ENCODE data around the gene TNS4. TPM values are rescaled to one million over a fixed set of nuclear protein-coding genes. Genes with fewer than 3 reads are reported as not detected.

The TNS4 gene
- total RNA-seq, result not detected
- long read RNA-seq, result 0 reads

DNA sequence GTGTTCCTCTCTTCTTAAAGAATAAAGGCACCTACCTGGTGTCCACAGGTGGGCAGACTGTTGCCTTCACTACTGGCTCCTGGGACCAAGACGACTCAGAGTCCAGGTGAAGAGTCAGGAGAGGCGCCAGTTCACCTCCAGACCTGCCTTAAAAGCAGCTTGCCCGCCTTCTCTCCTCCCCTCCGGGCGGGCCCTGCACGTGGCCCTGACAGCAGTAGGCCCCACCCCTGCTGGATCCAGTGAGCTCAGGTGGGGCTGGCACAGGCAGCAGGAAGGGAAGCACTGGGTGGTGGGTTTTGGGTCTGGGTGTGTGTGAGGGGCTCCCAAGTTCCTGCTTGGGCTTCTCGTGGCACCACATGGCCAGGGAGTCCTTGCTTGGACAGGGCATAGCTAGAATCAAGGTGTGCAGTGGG lies at the start of gene TNS4:
Gene TNS4 (minus strand): TSS at position 125 of the 413 bp plus-strand sequence. CDS start 5,198 bp downstream, outside the sequence.
- Histone ChIP-seq H3K27ac (replicated peaks) (no peak within 1 kb of the TSS), H3K27me3 (ENCODE audit: low read depth) (no peaks in the 10 kb centered on the region), H3K4me3 (no peak within 1 kb of the TSS), H3K9me3 (replicated peaks) (peaks cover 14% of the 10 kb centered on the region), H3K36me3 (no peaks in the 10 kb centered on the region), H3K4me1 (peaks cover 28% of the 10 kb centered on the region)
- DNase-seq, result no peak
- TF ChIP-seq, protein P1, sequence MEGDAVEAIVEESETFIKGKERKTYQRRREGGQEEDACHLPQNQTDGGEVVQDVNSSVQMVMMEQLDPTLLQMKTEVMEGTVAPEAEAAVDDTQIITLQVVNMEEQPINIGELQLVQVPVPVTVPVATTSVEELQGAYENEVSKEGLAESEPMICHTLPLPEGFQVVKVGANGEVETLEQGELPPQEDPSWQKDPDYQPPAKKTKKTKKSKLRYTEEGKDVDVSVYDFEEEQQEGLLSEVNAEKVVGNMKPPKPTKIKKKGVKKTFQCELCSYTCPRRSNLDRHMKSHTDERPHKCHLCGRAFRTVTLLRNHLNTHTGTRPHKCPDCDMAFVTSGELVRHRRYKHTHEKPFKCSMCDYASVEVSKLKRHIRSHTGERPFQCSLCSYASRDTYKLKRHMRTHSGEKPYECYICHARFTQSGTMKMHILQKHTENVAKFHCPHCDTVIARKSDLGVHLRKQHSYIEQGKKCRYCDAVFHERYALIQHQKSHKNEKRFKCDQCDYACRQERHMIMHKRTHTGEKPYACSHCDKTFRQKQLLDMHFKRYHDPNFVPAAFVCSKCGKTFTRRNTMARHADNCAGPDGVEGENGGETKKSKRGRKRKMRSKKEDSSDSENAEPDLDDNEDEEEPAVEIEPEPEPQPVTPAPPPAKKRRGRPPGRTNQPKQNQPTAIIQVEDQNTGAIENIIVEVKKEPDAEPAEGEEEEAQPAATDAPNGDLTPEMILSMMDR (IDR thresholded peaks at IDR 0.05; ENCODE audit: borderline replicate concordance), result no peak
- intact Hi-C loops (cut with micrococcal nuclease), result no loop called here

- Histone ChIP-seq H3K27ac (replicated peaks) (peak overlapping the region; percentile 92), H3K9me3 (replicated peaks) (no peaks in the 10 kb centered on the region), H3K36me3 (no peaks in the 10 kb centered on the region), H3K4me1 (peaks cover 72% of the 10 kb centered on the region), H3K4me3 (no peak overlapping the region), H3K27me3 (ENCODE audit: low read depth) (no peaks in the 10 kb centered on the region)
- TF ChIP-seq, protein P1 (IDR thresholded peaks at IDR 0.05; ENCODE audit: borderline replicate concordance), result no peak
- DNase-seq, result peak; percentile 60
- intact Hi-C loops (cut with micrococcal nuclease), result no loop called here
Measured at GRCh38 chr17:40550608-40551007, 49.2 kb upstream of the TNS4 start.

GRCh38 chr17:40548982-40549685 lies 47.7 kb upstream of the TNS4 start:
- Histone ChIP-seq H3K4me1 (peaks cover 58% of the 10 kb centered on the region), H3K27me3 (ENCODE audit: low read depth) (no peaks in the 10 kb centered on the region), H3K27ac (replicated peaks) (peak overlapping the region; percentile 92), H3K9me3 (replicated peaks) (no peaks in the 10 kb centered on the region), H3K4me3 (no peak overlapping the region), H3K36me3 (no peaks in the 10 kb centered on the region)
- intact Hi-C loops (cut with micrococcal nuclease), result no loop called here
- TF ChIP-seq, protein P1 (IDR thresholded peaks at IDR 0.05; ENCODE audit: borderline replicate concordance), result no peak
- no peak for DNase-seq

DNA sequence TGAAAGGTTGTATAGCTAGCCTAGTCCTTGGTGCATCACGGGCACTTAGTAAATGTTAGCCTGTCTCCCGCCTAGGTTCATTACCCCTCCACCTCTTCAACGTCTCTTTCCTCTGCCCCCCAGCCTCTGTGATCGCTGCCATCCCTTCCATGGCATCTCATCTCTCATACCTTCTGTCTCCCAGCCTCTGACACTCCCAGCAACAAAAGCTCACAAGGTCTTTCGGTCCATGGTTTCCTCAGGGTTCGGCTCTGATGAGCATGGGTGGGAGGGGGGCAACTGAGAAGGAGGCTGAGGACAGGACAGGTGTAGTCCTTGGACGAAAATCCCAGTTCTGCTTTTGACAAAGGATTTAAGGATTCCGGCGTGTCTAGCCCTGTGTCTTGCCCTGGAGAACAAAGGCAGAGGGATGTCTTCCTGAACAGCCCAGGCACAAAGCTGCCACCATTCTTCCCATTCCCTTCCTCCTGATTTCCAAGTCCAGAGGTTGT lies 47.1 kb upstream of the TNS4 start:
- Histone ChIP-seq H3K9me3 (replicated peaks) (no peaks in the 10 kb centered on the region), H3K27me3 (ENCODE audit: low read depth) (no peaks in the 10 kb centered on the region), H3K4me1 (peaks cover 58% of the 10 kb centered on the region), H3K27ac (replicated peaks) (peak overlapping the region; percentile 92), H3K36me3 (no peaks in the 10 kb centered on the region), H3K4me3 (no peak overlapping the region)
- DNase-seq, result no peak
- TF ChIP-seq, protein P1 (IDR thresholded peaks at IDR 0.05; ENCODE audit: borderline replicate concordance), result no peak
- intact Hi-C loops (cut with micrococcal nuclease), result no loop called here

DNA sequence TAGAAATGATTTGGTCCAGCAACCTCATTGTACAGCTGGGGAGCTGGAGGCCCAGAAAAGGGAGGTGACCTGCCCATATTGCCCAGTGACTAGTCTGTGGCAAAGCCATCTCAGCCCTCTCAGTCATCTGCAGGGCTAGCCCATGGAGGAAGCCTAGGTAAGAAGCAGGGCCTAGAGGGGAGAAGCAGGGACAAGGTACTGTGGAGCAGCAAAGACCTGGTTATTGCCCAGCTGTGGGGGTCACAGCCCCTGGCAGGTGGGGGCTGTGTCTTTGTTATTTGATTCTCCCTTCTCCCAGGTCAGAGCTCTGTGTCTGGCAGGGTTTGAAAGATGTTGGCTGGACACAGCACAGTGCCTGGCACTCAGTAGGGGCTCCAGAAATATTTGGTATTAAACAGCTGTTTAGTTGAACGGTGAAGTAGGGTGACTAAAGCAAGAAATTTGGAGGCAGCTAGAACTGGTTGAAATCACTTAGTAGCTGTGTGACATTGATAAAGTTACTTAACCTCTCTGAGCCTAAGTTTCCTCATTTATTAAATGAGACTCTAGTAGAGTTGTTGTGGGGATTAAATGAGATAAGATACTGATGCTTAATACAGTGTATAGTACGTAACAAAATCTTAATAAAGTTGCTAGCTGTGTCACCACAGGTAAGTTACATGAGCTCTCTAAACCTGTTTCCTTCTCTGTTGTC lies 46.5 kb upstream of the TNS4 start:
- no peak overlapping the region for H3K4me3 ChIP-seq
- no peaks in the 10 kb centered on the region for H3K36me3 ChIP-seq
- H3K27ac ChIP-seq (replicated peaks), result peak overlapping the region; percentile 92
- peaks cover 58% of the 10 kb centered on the region for H3K4me1 ChIP-seq
- H3K9me3 ChIP-seq (replicated peaks), result no peaks in the 10 kb centered on the region
- intact Hi-C loops (cut with micrococcal nuclease), result no loop called here
- H3K27me3 ChIP-seq (ENCODE audit: low read depth), result no peaks in the 10 kb centered on the region
- no peak for DNase-seq
- TF ChIP-seq, protein P1 (IDR thresholded peaks at IDR 0.05; ENCODE audit: borderline replicate concordance), result no peak

Data from left ventricle myocardium inferior (tissue), 1 donor.